Epithelial cell of proximal tubule (primary cell): ENCODE results near the gene EIF2B5. TPM values are rescaled to one million over a fixed set of nuclear protein-coding genes. Genes with fewer than 3 reads are reported as not detected.
"Not testable (repeated sequence)": the region's sequence is repeated elsewhere in the genome, so short reads cannot be mapped to it uniquely, and the experiment has no call there.

Source experiments
- DNase-seq: peaks from one replicate; pipeline ENCODE4 v3.0.0-alpha.2; 2011; ENCODE audit warnings: low read depth
- H3K4me3 ChIP-seq: 2 replicates; pipeline ENCODE4 v1.5.1; 2011; ENCODE audit warnings: low read depth, mild to moderate bottlenecking, low read length
- CTCF ChIP-seq: conservative IDR thresholded peaks from 2 replicates; pipeline ENCODE4 v1.5.1; 2012; ENCODE audit warnings: low read depth, mild to moderate bottlenecking, low read length
- total RNA-seq: library from RNA; depleted of rRNA; stranded (reverse); fragments of >200 nt; gene quantifications from 2 replicates; pipeline ENCODE4 v1.2.3, GENCODE V29; 2015

The EIF2B5 gene
- total RNA-seq, 1 donor from 2014 or later, result 26.3 TPM

- no peak for TF ChIP-seq CTCF
- no peak for DNase-seq
- H3K4me3 ChIP-seq, result peak overlapping the region; percentile 98
Measured at GRCh38 chr3:184155644-184156521, 20.7 kb downstream of the EIF2B5 start.

- TF ChIP-seq CTCF, result no peak
- H3K4me3 ChIP-seq, result peak overlapping the region; percentile 98
- DNase-seq, result no peak
Measured at GRCh38 chr3:184156522-184156955, 21.4 kb downstream of the EIF2B5 start.

DNA sequence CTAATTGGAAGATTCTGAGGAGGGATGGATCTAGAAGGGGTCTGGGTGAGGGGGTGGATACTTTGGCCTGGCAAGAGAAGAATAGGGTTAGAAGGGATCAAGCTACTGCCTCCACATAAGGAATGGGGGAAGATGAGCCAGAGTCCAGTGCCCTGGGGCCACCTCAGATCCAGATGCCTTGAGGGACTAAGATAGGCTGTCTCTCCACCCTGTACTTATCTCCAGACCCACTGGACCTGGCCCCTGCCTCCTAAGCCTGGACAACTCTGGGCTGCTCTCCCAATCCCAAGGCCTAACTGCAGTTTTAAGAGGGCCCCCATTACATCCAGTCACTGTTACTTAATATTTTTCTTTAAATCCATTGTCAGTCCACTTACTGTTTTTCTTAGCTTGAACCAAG lies 22.0 kb downstream of the EIF2B5 start:
- no peak for TF ChIP-seq CTCF
- H3K4me3 ChIP-seq, result peak overlapping the region; percentile 98
- no peak for DNase-seq

DNA sequence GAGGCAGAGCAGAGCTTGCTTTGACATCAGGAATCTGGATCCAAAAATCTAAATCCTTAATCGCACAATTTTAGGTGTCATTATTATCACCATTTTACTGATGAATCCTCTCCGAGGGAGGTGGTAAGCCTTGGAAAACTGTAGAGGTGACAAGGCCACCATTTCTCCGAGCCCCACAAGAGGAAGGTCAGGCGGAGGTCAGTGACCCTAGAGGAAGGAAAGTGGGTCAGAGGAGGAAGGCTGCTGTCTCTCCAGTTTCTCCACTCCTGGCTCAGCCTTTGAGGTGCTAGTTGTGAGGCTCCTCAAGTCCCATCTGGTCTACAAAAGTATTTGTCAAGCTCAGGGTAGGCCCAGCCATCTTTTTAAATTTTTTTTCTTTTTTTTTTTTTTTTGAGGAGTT lies 23.2 kb downstream of the EIF2B5 start:
- TF ChIP-seq CTCF, result no peak
- no peak overlapping the region for H3K4me3 ChIP-seq
- no peak for DNase-seq

- no peak for DNase-seq
- no peak for TF ChIP-seq CTCF
- no peak overlapping the region for H3K4me3 ChIP-seq
Measured at GRCh38 chr3:184160456-184160855, 25.3 kb downstream of the EIF2B5 start.

DNA sequence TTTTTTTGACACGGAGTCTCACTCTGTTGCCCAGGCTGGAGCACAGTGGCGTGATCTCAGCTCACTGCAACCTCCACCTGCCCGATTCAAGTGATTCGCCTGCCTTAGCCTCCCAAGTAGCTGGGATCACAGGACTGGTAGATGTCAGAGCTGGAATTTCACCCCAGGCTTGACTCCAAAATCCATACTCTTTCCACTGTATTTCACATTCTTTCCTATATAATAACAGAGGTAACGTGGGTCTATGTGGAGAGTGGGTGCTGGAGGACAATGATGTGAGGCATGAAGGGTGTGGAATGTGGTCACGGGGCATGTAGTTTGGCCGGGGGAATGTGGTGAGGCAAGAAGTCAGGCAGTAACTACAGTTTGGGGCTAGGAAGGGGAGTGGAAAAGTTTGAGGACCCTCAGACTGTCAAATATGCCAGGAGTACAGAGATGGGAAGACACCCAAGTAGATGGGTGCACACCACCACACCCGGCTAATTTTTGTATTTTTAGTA lies 27.5 kb downstream of the EIF2B5 start:
- H3K4me3 ChIP-seq, DNase-seq: not testable (repeated sequence)

- peak; percentile 2 for TF ChIP-seq CTCF
- DNase-seq, result no peak
- H3K4me3 ChIP-seq, result no peak overlapping the region
Measured at GRCh38 chr3:184164648-184165330, 29.6 kb downstream of the EIF2B5 start.
